GM23338 (cell line): ENCODE results near the gene LRRC34. TPM values are rescaled to one million over a fixed set of nuclear protein-coding genes. Genes with fewer than 3 reads are reported as not detected.

Experiments used
- ATAC-seq: fragments of 200-7000 bp; cut with Tn5 transposase; 3 replicates; pipeline ENCODE4 v1.9.1; 2020
- DNase-seq: peaks from one replicate; pipeline ENCODE4 v3.0.0-alpha.2; 2015; ENCODE audit warnings: low spot score
- H2AFZ ChIP-seq: fragments of 200-600 bp; sonication (generic); 2 replicates; pipeline ENCODE4 v1.8.0; 2016; ENCODE audit warnings: antibody characterized with exemption, mild to moderate bottlenecking, moderate library complexity
- H3F3A ChIP-seq: fragments of 200-600 bp; sonication (generic); replicated peaks from 2 replicates; pipeline ENCODE4 v1.8.0; 2017; ENCODE audit warnings: antibody characterized with exemption, mixed run types, low read depth
- H3K27ac ChIP-seq: fragments of 200-600 bp; sonication (generic); 2 replicates; pipeline ENCODE4 v1.6.1; 2016; ENCODE audit warnings: low read depth
- H3K27me3 ChIP-seq: fragments of 200-600 bp; sonication (generic); 2 replicates; pipeline ENCODE4 v1.8.0; 2016; ENCODE audit warnings: mild to moderate bottlenecking, mixed run types, moderate library complexity; ENCODE audit not compliant: insufficient read depth
- H3K36me3 ChIP-seq: fragments of 200-600 bp; sonication (generic); 2 replicates; pipeline ENCODE4 v1.8.0; 2016; ENCODE audit warnings: mild to moderate bottlenecking; ENCODE audit not compliant: insufficient read depth
- H3K4me1 ChIP-seq: fragments of 200-600 bp; sonication (generic); 2 replicates; pipeline ENCODE4 v1.8.0; 2016; ENCODE audit warnings: mild to moderate bottlenecking, moderate library complexity; ENCODE audit not compliant: insufficient read depth
- H3K4me2 ChIP-seq: fragments of 200-600 bp; sonication (generic); 2 replicates; pipeline ENCODE4 v1.7.1; 2017; ENCODE audit warnings: mixed run types
- H3K4me3 ChIP-seq: fragments of 200-600 bp; sonication (generic); 2 replicates; pipeline ENCODE4 v1.6.1; 2016; ENCODE audit warnings: mixed run types
- H3K79me2 ChIP-seq: fragments of 200-600 bp; sonication (generic); replicated peaks from 2 replicates; pipeline ENCODE4 v1.8.0; 2017; ENCODE audit warnings: mild to moderate bottlenecking; ENCODE audit not compliant: insufficient read depth
- H3K9me2 ChIP-seq: fragments of 200-600 bp; sonication (generic); 2 replicates; pipeline ENCODE4 v1.8.0; 2017; ENCODE audit not compliant: insufficient read depth
- H4K20me1 ChIP-seq: fragments of 200-600 bp; sonication (generic); replicated peaks from 2 replicates; pipeline ENCODE4 v1.8.0; 2017; ENCODE audit warnings: mild to moderate bottlenecking; ENCODE audit not compliant: insufficient read depth
- H3K27ac Mint-ChIP-seq: 2 replicates; pipeline ENCODE4 v1.8.0; 2020; ENCODE audit warnings: inconsistent platforms, mild to moderate bottlenecking, moderate library complexity, mixed read lengths
- H3K27me3 Mint-ChIP-seq: 3 replicates; pipeline ENCODE4 v1.8.0; 2022; ENCODE audit warnings: low read depth, mild to moderate bottlenecking, moderate library complexity, mixed read lengths, inconsistent platforms; ENCODE audit not compliant: insufficient read depth, poor library complexity
- H3K36me3 Mint-ChIP-seq: 3 replicates; pipeline ENCODE4 v1.8.0; 2021; ENCODE audit warnings: low read depth, mild to moderate bottlenecking, inconsistent platforms, moderate library complexity, mixed read lengths
- H3K4me1 Mint-ChIP-seq: 3 replicates; pipeline ENCODE4 v1.8.0; 2020; ENCODE audit warnings: mild to moderate bottlenecking, inconsistent platforms, mixed read lengths
- H3K4me3 Mint-ChIP-seq: 3 replicates; pipeline ENCODE4 v1.8.0; 2021; ENCODE audit warnings: moderate library complexity, mild to moderate bottlenecking, inconsistent platforms, mixed read lengths
- H3K9me3 Mint-ChIP-seq: 3 replicates; pipeline ENCODE4 v1.8.0; 2020; ENCODE audit warnings: moderate library complexity, mild to moderate bottlenecking, inconsistent platforms, mixed read lengths
- ETS1 ChIP-seq: IDR thresholded peaks from 2 replicates; pipeline ENCODE4 v1.6.1; 2016; ENCODE audit warnings: antibody characterized with exemption
- EZH2 ChIP-seq: fragments of 200-600 bp; sonication (generic); IDR thresholded peaks from one replicate; pipeline ENCODE4 v1.8.0; 2017; ENCODE audit warnings: antibody characterized with exemption, mild to moderate bottlenecking, low read depth; ENCODE audit not compliant: unreplicated experiment
- EZH2phosphoT487 ChIP-seq: fragments of 200-600 bp; sonication (generic); IDR thresholded peaks from one replicate; pipeline ENCODE4 v1.8.1; 2018; ENCODE audit warnings: antibody characterized with exemption; ENCODE audit not compliant: unreplicated experiment
- ZNF462 ChIP-seq: fragments of 250-450 bp; sonication (Bioruptor Pico); IDR thresholded peaks from 2 replicates; pipeline ENCODE4 v1.5.0; 2020; ENCODE audit warnings: mild to moderate bottlenecking, moderate library complexity
- polyA plus RNA-seq: library from polyadenylated mRNA; unstranded; fragments of >200 nt; fragmentation: Nextera tagmentation; extraction: Ambion mirVana; gene quantifications from 2 replicates; pipeline ENCODE4 v1.2.1, GENCODE V29; 2016
- total RNA-seq: library from RNA; depleted of rRNA; stranded (reverse); fragments of >200 nt; shearing (Covaris generic); gene quantifications from 2 replicates; pipeline ENCODE4 v1.2.3, GENCODE V29; 2014

The LRRC34 gene
- total and polyA plus RNA-seq, 2 experiments from 2014 or later: 9.1 to 15.7 TPM

DNA sequence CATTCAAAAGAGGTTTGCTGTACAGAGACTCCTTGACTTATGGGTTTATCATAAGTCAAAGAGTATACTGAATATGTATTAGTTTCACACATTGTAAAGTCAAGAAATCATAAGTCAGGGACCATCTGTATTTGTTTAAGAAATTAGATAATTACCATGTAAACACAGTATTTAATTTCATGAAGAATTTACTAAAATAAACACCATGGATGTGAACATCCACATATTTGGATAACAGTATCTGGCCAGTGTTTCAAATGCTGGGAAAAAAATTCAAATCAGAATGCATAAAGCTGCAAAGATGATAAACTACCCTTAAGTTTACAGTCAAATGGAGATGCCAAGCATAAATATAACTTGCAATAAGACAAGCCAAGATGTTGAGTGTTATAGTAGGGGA, 22.5 kb downstream of the LRRC34 start (continued):
- TF ChIP-seq ZNF462 (CRISPR knock-in tag): no peak
- TF ChIP-seq EZH2phosphoT487: no peak

DNA sequence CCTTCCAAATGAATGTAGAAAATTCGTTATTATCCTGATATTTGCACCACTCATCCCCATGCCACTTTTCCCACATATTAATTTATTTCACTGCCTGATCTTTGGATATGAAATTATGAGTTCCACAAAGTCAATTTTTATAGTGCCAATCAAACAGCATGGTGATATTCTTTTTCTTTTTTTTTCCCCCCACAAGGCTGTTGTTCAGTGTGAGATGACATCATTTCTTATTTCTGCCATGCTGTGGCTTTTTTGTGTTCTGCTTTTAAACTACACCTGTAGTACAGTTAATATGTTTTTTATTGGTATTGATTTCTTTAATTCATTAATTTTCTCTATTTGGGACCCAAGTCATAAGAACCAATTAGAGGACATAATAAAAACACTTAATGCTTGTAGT, 24.9 kb downstream of the LRRC34 start:
- Mint-ChIP-seq H3K27me3 (peaks cover under 1% of the 10 kb centered on the region), H3K9me3 (no peaks in the 10 kb centered on the region), H3K36me3 (peaks cover 30% of the 10 kb centered on the region; the same call in 2 of the 3 replicates)

More for the DNA sequence above, 24.9 kb downstream of the LRRC34 start:
- ATAC-seq (no peak), DNase-seq (no peak)
- no peak overlapping the region for H3K4me3 ChIP-seq
- H3K27ac ChIP-seq: no peak overlapping the region
- no peaks in the 10 kb centered on the region for H3K79me2 ChIP-seq
- H3K4me1 ChIP-seq: no peaks in the 10 kb centered on the region
- peaks cover 36% of the 10 kb centered on the region for H3K36me3 ChIP-seq
- Mint-ChIP-seq H3K4me1 (no peaks in the 10 kb centered on the region), H3K4me3 (no peak overlapping the region), H3K27ac (no peak overlapping the region)
- no peaks in the 10 kb centered on the region for H3K27me3 ChIP-seq
- H4K20me1 ChIP-seq: no peaks in the 10 kb centered on the region
- no peaks in the 10 kb centered on the region for H3F3A ChIP-seq
- no peak overlapping the region for H2AFZ ChIP-seq
- no peak overlapping the region for H3K4me2 ChIP-seq
- H3K9me2 ChIP-seq: no peaks in the 10 kb centered on the region
- TF ChIP-seq ETS1 (no peak), EZH2 (no peak)
